Measurements from ENCODE around the gene TBX4. TPM values are rescaled to one million over a fixed set of nuclear protein-coding genes. Genes with fewer than 3 reads are reported as not detected.
"Not testable (repeated sequence)": the region's sequence is repeated elsewhere in the genome, so short reads cannot be mapped to it uniquely, and the experiment has no call there.

Gene TBX4
- total RNA-seq, 1 experiment from 2014 or later, result not detected

- Histone ChIP-seq H3K9me3 (ENCODE audit: low read length) (peaks cover 15% of the 10 kb centered on the region), H3K4me3 (ENCODE audit: low read length) (no peak overlapping the region), H3K4me1 (ENCODE audit: low read length) (no peaks in the 10 kb centered on the region), H3K36me3 (ENCODE audit: insufficient read depth, low read length) (no peaks in the 10 kb centered on the region), H3K9me2 (replicated peaks; ENCODE audit: insufficient read depth, low read length) (no peaks in the 10 kb centered on the region), H4K20me1 (ENCODE audit: insufficient read depth, low read depth, low read length) (no peaks in the 10 kb centered on the region), H2AFZ (ENCODE audit: low read length) (no peak overlapping the region), H3K4me2 (ENCODE audit: low read depth, low read length, poor library complexity, severe bottlenecking) (no peak overlapping the region), H3K79me2 (ENCODE audit: low read length) (no peaks in the 10 kb centered on the region), H3K27me3 (ENCODE audit: low read length) (0 out of 2 replicates have a peak, but pooled peaks cover 7% of the 10 kb centered on the region), H3K9ac (ENCODE audit: low read length) (no peak overlapping the region), H3K27ac (ENCODE audit: low read length) (no peak overlapping the region)
- DNase-seq, result no peak
These were observed 15.9 kb upstream of the TBX4 start for GRCh38 chr17:61436273-61436672.

- H2AFZ ChIP-seq (ENCODE audit: low read length), result no peak overlapping the region
- no peak overlapping the region for H3K4me2 ChIP-seq (ENCODE audit: low read depth, low read length, poor library complexity, severe bottlenecking)
- no peaks in the 10 kb centered on the region for H3K9me2 ChIP-seq (replicated peaks; ENCODE audit: insufficient read depth, low read length)
- H4K20me1 ChIP-seq (ENCODE audit: insufficient read depth, low read depth, low read length), result no peaks in the 10 kb centered on the region
- 0 out of 2 replicates have a peak, but pooled peaks cover 7% of the 10 kb centered on the region for H3K27me3 ChIP-seq (ENCODE audit: low read length)
- no peaks in the 10 kb centered on the region for H3K79me2 ChIP-seq (ENCODE audit: low read length)
- no peak overlapping the region for H3K4me3 ChIP-seq (ENCODE audit: low read length)
- no peaks in the 10 kb centered on the region for H3K4me1 ChIP-seq (ENCODE audit: low read length)
- H3K27ac ChIP-seq (ENCODE audit: low read length), result no peak overlapping the region
- H3K9me3 ChIP-seq (ENCODE audit: low read length), result peaks cover 15% of the 10 kb centered on the region
- no peaks in the 10 kb centered on the region for H3K36me3 ChIP-seq (ENCODE audit: insufficient read depth, low read length)
- no peak overlapping the region for H3K9ac ChIP-seq (ENCODE audit: low read length)
- no peak for DNase-seq
These were observed 15.1 kb upstream of the TBX4 start for GRCh38 chr17:61436995-61437704.

GRCh38 chr17:61440697-61441096, 11.5 kb upstream of the TBX4 start:
- Histone ChIP-seq H3K9me2 (replicated peaks; ENCODE audit: insufficient read depth, low read length) (no peaks in the 10 kb centered on the region), H3K27me3 (ENCODE audit: low read length) (0 out of 2 replicates have a peak, but pooled peaks cover 7% of the 10 kb centered on the region), H3K4me1 (ENCODE audit: low read length) (no peaks in the 10 kb centered on the region), H3K9me3 (ENCODE audit: low read length) (peaks cover 15% of the 10 kb centered on the region), H3K79me2 (ENCODE audit: low read length) (no peaks in the 10 kb centered on the region), H4K20me1 (ENCODE audit: insufficient read depth, low read depth, low read length) (no peaks in the 10 kb centered on the region), H3K36me3 (ENCODE audit: insufficient read depth, low read length) (no peaks in the 10 kb centered on the region), H3K9ac (ENCODE audit: low read length) (no peak overlapping the region), H2AFZ (ENCODE audit: low read length) (no peak overlapping the region), H3K27ac (ENCODE audit: low read length) (no peak overlapping the region), H3K4me2 (ENCODE audit: low read depth, low read length, poor library complexity, severe bottlenecking) (no peak overlapping the region), H3K4me3 (ENCODE audit: low read length) (no peak overlapping the region)
- DNase-seq, result no peak

GRCh38 chr17:61441507-61441906, 10.7 kb upstream of the TBX4 start:
- not testable (repeated sequence) for H3K4me2 ChIP-seq (ENCODE audit: low read depth, low read length, poor library complexity, severe bottlenecking); H3K9me2 ChIP-seq (replicated peaks; ENCODE audit: insufficient read depth, low read length); H3K4me1 ChIP-seq (ENCODE audit: low read length); H3K27ac ChIP-seq (ENCODE audit: low read length); H2AFZ ChIP-seq (ENCODE audit: low read length); H3K4me3 ChIP-seq (ENCODE audit: low read length); H3K9ac ChIP-seq (ENCODE audit: low read length); H3K36me3 ChIP-seq (ENCODE audit: insufficient read depth, low read length); H3K27me3 ChIP-seq (ENCODE audit: low read length); DNase-seq; H3K79me2 ChIP-seq (ENCODE audit: low read length); H4K20me1 ChIP-seq (ENCODE audit: insufficient read depth, low read depth, low read length)
- peaks cover 12% of the 10 kb centered on the region for H3K9me3 ChIP-seq (ENCODE audit: low read length)

- H3K27ac ChIP-seq (ENCODE audit: low read length), result no peak overlapping the region
- no peak overlapping the region for H2AFZ ChIP-seq (ENCODE audit: low read length)
- no peaks in the 10 kb centered on the region for H3K79me2 ChIP-seq (ENCODE audit: low read length)
- H3K4me3 ChIP-seq (ENCODE audit: low read length), result no peak overlapping the region
- no peaks in the 10 kb centered on the region for H4K20me1 ChIP-seq (ENCODE audit: insufficient read depth, low read depth, low read length)
- H3K4me2 ChIP-seq (ENCODE audit: low read depth, low read length, poor library complexity, severe bottlenecking), result no peak overlapping the region
- H3K27me3 ChIP-seq (ENCODE audit: low read length), result 0 out of 2 replicates have a peak, but pooled peaks cover under 1% of the 10 kb centered on the region
- no peak overlapping the region for H3K9ac ChIP-seq (ENCODE audit: low read length)
- H3K9me2 ChIP-seq (replicated peaks; ENCODE audit: insufficient read depth, low read length), result no peaks in the 10 kb centered on the region
- no peaks in the 10 kb centered on the region for H3K36me3 ChIP-seq (ENCODE audit: insufficient read depth, low read length)
- no peaks in the 10 kb centered on the region for H3K4me1 ChIP-seq (ENCODE audit: low read length)
- no peak for DNase-seq
- peaks cover 8% of the 10 kb centered on the region for H3K9me3 ChIP-seq (ENCODE audit: low read length)
These were observed 10.0 kb upstream of the TBX4 start for GRCh38 chr17:61442136-61442775.

- H3K9ac ChIP-seq (ENCODE audit: low read length), result no peak overlapping the region
- H2AFZ ChIP-seq (ENCODE audit: low read length), result no peak overlapping the region
- no peaks in the 10 kb centered on the region for H4K20me1 ChIP-seq (ENCODE audit: insufficient read depth, low read depth, low read length)
- no peak overlapping the region for H3K4me3 ChIP-seq (ENCODE audit: low read length)
- H3K27me3 ChIP-seq (ENCODE audit: low read length), result no peaks in the 10 kb centered on the region
- no peaks in the 10 kb centered on the region for H3K79me2 ChIP-seq (ENCODE audit: low read length)
- H3K36me3 ChIP-seq (ENCODE audit: insufficient read depth, low read length), result no peaks in the 10 kb centered on the region
- H3K9me3 ChIP-seq (ENCODE audit: low read length), result peaks cover 1% of the 10 kb centered on the region
- DNase-seq, result no peak
- no peaks in the 10 kb centered on the region for H3K9me2 ChIP-seq (replicated peaks; ENCODE audit: insufficient read depth, low read length)
- H3K4me2 ChIP-seq (ENCODE audit: low read depth, low read length, poor library complexity, severe bottlenecking), result no peak overlapping the region
- no peaks in the 10 kb centered on the region for H3K4me1 ChIP-seq (ENCODE audit: low read length)
- H3K27ac ChIP-seq (ENCODE audit: low read length), result no peak overlapping the region
These were observed 9.2 kb upstream of the TBX4 start for GRCh38 chr17:61442878-61443474.

- Histone ChIP-seq H3K27ac (ENCODE audit: low read length) (no peak overlapping the region), H4K20me1 (ENCODE audit: insufficient read depth, low read depth, low read length) (no peaks in the 10 kb centered on the region), H3K27me3 (ENCODE audit: low read length) (no peaks in the 10 kb centered on the region), H3K79me2 (ENCODE audit: low read length) (no peaks in the 10 kb centered on the region), H3K9me2 (replicated peaks; ENCODE audit: insufficient read depth, low read length) (no peaks in the 10 kb centered on the region), H3K36me3 (ENCODE audit: insufficient read depth, low read length) (no peaks in the 10 kb centered on the region), H3K9me3 (ENCODE audit: low read length) (no peaks in the 10 kb centered on the region), H3K4me3 (ENCODE audit: low read length) (no peak overlapping the region), H3K9ac (ENCODE audit: low read length) (no peak overlapping the region), H2AFZ (ENCODE audit: low read length) (no peak overlapping the region), H3K4me2 (ENCODE audit: low read depth, low read length, poor library complexity, severe bottlenecking) (no peak overlapping the region), H3K4me1 (ENCODE audit: low read length) (no peaks in the 10 kb centered on the region)
- DNase-seq, result no peak
These were observed 8.7 kb upstream of the TBX4 start for GRCh38 chr17:61443475-61443882.

- Histone ChIP-seq H2AFZ (ENCODE audit: low read length) (no peak overlapping the region), H3K9me2 (replicated peaks; ENCODE audit: insufficient read depth, low read length) (no peaks in the 10 kb centered on the region), H3K79me2 (ENCODE audit: low read length) (no peaks in the 10 kb centered on the region), H3K4me1 (ENCODE audit: low read length) (no peaks in the 10 kb centered on the region), H3K27ac (ENCODE audit: low read length) (no peak overlapping the region), H3K27me3 (ENCODE audit: low read length) (no peaks in the 10 kb centered on the region), H4K20me1 (ENCODE audit: insufficient read depth, low read depth, low read length) (no peaks in the 10 kb centered on the region), H3K9ac (ENCODE audit: low read length) (no peak overlapping the region), H3K9me3 (ENCODE audit: low read length) (no peaks in the 10 kb centered on the region), H3K36me3 (ENCODE audit: insufficient read depth, low read length) (no peaks in the 10 kb centered on the region), H3K4me3 (ENCODE audit: low read length) (no peak overlapping the region), H3K4me2 (ENCODE audit: low read depth, low read length, poor library complexity, severe bottlenecking) (no peak overlapping the region)
- DNase-seq, result no peak
These were observed 8.1 kb upstream of the TBX4 start for GRCh38 chr17:61444075-61444474.
